NCI-H2196 (cell line): ENCODE results near the gene OR1J2.
"Not testable (repeated sequence)": the region's sequence is repeated elsewhere in the genome, so short reads cannot be mapped to it uniquely, and the experiment has no call there.

Experiments
- DNase-seq: peaks from one replicate; lab custom pipeline; 2025; ENCODE audit not compliant: unreplicated experiment; lab: John Stamatoyannopoulos, UW

OR1J2 gene, protein sequence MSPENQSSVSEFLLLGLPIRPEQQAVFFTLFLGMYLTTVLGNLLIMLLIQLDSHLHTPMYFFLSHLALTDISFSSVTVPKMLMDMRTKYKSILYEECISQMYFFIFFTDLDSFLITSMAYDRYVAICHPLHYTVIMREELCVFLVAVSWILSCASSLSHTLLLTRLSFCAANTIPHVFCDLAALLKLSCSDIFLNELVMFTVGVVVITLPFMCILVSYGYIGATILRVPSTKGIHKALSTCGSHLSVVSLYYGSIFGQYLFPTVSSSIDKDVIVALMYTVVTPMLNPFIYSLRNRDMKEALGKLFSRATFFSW

DNA sequence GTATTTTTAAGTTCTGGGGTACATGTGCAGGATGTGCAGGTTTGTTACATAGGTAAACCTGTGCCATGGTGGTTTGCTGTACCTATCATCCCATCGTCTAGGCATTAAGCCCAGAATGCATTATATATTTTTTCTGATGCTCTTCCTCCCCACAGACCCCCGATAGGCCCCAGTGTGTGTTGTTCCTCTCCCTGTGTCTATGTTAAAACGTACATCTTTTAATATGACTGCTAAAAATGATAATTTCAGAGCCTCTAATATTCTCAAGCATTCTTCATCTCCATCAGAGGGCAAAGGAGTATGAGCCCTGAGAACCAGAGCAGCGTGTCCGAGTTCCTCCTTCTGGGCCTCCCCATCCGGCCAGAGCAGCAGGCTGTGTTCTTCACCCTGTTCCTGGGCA lies at the start of gene OR1J2:
Gene OR1J2, plus strand, starts transcription at position 301 of the 400 bp plus-strand sequence. Its CDS starts 0 bp downstream, at position 301.
- no peak for DNase-seq

DNA sequence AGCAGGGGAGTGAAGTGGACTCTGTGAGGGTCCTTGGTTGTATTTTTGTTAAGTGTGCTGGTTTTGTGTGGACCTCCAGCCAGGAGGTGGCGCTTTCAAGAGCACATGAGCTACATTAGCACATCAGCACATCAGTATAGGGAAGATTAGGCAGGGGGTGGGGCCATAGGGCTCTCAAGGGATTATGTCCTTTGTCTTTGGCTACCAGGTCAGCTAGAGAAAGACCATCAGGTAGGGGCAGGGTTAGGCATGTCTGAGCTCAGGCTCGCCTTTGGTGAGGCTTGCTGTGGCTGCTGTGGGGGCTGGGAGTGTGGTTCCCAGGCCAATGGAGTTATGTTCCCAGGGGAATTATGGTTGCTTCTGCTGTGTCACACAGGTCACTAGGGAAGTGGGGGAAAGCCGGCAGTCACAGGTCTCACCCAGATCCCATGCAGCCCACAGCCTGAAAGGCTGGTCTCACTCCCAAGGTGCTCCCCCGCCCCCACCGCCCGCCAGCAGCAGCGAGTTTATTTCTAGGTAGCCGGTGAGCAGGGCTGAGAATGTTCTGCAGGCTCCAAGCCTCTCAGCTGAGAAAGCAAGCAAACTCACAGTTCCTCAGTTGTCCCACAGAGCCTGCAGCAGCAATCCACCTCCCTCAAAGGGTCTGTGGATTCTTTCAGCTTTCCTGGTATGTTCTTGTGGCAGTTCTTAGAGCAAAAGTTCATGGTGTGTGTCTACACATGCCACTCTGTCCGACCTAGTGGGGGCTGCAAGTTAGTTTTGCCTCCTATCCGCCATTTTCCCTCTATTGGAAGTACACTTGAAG lies 46.6 kb upstream of the OR1J2 start:
- DNase-seq, result peak; percentile 64

DNA sequence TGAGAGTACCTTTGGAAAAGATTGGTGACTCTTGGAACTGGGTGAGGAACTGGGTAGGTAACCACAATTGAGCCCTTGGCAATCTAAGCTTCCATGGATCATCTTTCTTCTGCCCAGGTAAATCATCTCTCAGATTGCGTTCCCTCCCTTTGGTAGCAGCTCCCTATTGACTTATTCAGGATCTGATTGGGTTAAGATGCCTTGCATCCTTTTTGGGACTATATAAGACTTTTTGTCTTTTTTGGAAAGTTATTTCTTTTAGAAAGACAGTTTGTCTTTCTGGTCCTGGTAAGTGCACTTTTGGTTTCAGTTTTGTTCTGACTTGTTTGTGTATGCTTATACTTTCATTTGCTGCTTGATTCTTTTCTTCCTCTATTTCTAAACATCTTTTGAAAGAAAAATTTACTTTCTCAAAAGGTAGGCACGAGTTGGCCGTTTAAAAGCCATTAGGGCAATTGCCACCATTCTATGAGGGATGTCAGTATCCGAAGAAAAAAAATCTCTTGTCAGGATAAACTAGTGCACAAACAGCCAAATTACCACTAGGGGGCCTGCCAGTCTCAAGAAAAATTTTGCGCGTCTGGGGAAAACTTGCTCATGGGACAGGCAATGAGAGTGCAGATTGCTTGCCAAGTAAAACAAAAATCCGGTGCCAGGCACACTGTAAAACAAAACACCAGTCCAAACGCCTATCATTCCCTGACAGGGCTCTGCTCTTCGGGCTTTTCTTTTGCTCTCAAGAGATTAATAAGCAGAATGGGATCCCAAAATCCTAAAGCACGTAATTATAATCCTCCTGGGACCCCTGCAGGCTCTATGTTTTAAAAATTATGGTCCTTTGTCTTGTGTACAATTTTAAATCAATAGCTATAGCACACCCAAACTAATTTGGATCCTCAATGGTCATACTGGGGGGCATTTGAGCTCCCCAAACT lies 45.7 kb upstream of the OR1J2 start:
- peak; percentile 83 for DNase-seq

DNA sequence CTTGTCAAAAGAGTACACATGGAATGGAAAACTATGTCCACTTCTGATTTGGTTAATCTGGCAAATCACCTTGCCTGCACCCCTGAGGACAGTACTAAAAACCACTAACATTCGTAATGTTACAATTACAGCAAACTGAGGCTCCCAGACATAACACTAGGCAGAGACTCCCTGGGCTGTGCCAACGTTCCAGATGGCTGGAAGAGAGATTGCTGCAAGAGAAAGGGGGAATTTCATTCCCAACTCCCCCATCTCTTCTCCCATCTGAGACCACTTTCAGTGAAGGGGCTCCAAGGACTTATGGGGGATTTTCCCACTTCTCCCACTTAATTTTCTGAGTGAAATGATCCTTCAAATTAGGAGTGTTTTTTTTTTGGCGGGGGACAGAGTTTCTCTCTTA lies 44.1 kb upstream of the OR1J2 start:
- DNase-seq, result no peak

DNA sequence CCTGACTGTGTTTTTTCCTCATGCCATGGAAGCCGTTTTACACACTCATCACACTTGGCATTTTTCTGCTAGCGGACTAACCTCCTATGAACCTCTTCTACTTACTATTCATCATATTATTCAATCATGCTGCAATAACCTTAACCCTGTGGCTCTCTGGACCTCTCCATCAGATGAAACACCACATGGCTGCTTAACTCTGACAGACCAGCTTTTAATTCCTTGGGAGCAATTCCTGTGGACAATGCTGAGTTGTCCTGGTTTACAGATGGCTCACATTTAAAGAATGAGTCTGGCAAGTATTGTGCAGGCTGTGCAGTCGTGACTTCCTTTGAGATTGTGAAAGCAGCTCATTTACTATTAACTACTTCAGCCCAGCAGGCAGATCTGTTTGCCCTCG lies 41.9 kb upstream of the OR1J2 start:
- no peak for DNase-seq

DNA sequence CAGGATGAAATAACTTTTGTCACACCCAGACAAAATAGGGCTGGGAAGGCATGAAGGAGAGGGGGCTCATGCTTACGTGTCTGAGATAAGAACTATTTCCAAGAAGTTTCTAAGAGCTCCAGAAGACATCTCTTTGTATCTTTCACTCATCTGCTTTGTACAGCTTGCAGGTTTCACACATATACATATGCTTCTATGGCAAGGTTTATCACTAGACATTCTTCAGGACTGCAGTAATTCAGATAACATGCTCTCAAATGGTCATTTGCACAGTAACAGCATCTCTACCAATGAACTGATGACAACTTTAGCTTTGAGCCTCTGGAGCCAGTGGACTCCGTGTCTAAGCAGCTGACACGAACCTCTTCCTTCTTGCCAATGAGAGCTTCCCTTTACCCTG lies 36.0 kb upstream of the OR1J2 start:
- no peak for DNase-seq

DNA sequence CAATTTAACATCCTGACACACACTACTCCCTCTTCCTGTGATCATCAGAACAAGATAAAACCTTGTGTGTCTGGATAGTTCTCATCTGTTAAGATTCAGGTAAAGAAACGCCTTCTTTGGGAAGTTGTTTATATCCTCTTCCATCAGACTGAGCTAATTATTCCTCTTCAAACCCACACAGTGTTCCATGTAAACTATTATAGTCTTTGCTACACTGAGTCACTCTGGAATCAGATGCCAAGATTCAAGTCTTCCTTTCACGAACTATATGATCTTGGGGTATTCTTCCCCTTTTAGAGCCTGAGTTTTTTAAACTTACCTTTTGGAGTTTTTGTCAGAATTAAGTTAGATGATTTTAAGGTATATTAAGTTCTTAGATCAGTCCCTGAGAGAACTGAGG lies 34.9 kb upstream of the OR1J2 start:
- DNase-seq, result no peak

DNA sequence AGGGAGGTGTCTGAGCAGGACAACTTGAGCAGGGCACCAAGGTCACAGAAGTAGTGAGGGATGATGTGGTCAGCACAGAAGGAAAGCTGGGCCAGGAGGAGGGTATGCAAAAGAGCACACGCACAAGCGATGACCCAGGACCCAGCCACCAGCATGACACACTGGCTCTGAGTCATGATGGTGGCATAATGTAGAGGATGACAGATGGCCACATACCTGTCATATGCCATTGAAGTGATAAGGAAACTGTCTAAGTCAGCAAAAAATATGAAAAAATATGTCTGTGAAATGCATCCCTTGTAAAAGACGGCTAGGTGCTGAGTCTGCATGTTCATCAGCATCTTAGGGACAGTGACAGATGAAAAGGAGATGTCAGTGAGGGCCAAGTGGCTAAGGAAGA lies 33.3 kb upstream of the OR1J2 start:
- no peak for DNase-seq

DNA sequence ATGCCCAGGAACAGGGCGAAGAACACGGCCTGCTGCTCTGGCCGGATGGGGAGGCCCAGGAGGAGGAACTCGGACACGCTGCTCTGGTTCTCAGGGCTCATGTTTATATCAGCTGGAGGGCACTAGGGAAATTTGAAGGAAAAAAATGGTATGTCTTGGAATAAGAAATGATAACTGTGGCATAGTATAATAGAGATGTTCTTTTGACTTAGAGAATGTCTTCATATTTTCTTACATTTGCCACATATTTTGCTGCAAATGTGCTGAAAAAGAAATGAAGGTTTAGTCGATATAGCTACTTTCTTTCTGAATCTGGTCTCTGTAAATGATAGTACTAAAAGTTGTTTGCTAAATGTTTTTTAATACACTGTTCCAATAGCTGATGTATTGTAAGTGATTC lies 32.8 kb upstream of the OR1J2 start, which contains the start of gene OR1J1:
Gene OR1J1, minus strand, starts transcription at position 101 of the 400 bp plus-strand sequence. Its CDS starts 0 bp downstream, at position 101.
- no peak for DNase-seq

DNA sequence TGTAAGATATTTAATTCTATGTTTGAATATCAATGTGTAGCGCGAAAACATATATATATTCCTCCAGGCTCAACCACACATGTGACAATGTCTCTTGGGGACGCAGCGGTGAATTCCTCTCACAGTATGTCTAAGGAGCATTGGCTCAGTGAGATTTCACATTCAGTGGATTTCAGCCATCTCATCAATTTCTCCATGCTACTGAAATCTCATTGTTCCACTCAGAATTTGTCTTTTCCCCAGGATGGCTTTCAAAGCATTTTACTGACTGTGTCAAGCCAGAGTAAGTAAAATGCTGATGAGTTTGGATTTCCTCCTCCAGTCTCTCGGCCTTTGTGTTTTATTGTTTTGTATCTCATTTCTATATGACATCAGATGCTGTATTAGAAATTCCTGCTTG lies 31.5 kb upstream of the OR1J2 start:
- DNase-seq, result no peak

DNA sequence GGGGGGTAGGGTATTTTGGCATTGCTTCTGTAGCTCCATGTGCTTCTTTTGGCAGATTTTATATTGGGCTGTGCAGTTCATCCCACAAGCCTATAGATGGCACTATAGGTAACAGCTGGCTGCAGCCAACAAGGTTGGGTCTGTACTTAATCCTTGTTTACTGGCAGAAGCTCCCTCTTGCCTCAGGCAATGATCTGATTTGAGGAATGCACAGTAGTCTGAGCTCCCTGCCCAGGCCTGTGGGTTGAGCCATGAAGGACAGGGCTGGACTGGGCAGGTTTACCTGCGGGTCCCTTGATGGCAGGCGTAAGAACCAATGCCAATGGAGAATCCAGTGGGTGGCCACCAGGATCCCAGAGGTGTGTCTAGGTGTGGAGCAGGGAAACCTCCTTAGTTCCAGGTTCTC lies 11.7 kb upstream of the OR1J2 start:
- DNase-seq, result peak; percentile 6

DNA sequence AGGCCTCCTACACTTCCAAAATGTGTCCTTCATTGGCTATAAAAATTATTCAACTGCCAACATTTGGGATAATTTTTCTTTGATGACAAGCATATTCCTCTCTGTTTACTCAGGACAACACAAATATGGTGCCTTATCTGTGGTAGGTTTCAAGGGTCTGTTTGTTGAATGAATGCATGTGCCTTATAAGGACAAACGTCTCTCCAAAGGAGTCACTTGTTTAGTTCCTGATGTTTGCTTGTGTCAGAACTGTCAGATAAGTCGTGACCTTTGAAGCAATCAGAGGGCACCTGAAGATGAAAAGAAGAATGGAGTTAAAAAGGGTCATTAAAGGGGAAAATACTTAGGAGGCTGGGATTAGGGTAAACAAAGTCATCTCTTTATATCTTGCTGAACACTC lies 3.6 kb upstream of the OR1J2 start:
- DNase-seq, result no peak

DNA sequence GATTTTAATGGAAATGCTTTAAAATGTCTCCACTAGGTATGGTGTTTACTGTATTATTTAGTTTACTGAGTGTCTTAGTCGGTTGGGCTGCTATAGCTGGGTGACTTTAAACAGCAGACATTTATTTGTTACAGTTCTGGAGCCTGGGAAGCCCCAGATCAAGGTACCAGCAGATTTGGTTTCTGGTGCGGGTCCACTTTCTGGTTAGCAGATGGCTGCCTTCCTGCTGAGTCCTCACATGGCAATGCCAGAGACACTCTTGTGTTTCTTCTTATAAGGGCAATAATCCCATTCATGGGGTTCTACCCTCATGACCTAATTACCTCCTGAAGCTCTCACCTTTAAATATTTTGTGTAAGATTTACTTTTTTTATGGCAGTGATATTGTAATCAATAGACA lies 7.6 kb downstream of the OR1J2 start:
- no peak for DNase-seq

DNA sequence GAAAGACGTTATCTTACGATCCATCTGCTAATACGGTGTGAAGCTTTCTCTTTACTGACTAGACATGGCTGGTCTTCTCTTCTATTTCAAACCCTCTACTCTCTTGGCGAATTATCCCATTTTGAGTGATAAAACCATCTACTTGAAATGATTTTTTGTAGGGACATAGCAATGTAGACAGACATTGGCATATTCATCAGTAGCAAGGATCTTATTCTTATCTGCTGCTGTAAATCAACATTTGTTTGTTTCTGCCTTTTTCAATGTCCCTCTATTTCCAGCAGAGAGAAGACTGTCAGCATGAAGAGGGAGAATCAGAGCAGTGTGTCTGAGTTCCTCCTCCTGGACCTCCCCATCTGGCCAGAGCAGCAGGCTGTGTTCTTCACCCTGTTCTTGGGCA lies 8.2 kb downstream of the OR1J2 start, which contains the start of gene OR1J4:
Gene OR1J4, plus strand, starts transcription at position 301 of the 400 bp plus-strand sequence. Its CDS starts 0 bp downstream, at position 301.
- DNase-seq, result no peak

DNA sequence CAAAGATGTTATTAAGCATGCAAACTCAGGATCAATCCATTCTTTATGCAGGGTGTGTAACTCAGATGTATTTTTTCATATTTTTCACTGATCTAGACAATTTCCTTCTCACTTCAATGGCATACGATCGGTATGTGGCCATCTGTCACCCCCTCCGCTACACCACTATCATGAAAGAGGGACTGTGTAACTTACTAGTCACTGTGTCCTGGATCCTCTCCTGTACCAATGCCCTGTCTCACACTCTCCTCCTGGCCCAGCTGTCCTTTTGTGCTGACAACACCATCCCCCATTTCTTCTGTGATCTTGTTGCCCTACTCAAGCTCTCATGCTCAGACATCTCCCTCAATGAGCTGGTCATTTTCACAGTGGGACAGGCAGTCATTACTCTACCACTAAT lies 8.8 kb downstream of the OR1J2 start:
- DNase-seq, result no peak

DNA sequence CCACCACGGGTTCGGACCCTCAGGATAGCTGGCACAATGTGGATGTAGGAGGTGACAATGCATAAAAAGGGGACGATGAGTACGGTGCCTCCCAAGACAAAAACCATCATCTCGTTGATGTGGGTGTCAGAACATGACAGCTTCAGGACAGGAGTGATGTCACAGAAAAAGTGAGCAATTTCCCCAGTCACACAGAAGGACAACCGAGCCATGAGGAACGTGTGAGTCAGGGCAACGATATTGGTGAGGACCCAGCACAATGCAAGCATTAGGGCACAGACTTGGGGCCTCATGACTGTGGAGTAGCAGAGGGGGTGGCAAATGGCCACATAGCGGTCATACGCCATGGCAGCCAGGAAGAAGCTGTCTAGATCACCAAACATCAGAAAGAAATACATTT lies 16.0 kb downstream of the OR1J2 start:
- DNase-seq, result no peak

DNA sequence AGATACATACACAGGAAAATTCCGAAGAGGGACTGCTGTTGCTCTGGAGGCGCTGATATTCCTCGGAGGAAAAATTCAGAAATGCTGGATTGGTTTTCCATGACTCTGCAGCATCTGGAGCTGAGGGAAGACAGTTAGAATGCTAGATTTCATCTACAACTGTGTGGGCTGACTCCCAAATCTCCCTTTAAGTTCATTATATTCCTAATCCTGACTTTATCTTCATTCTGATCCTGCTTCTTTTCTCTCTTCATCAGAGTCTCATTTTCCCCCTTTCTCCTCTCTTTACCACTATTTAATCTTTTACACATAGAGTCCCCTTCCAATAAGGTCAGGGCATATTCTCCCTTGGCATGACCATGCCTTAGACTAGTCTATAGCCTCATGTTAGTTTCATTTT lies 16.6 kb downstream of the OR1J2 start, which contains the start of gene OR1N1:
Gene OR1N1, minus strand, starts transcription at position 101 of the 400 bp plus-strand sequence. Its CDS starts 0 bp downstream, at position 101.
- DNase-seq, result no peak

DNA sequence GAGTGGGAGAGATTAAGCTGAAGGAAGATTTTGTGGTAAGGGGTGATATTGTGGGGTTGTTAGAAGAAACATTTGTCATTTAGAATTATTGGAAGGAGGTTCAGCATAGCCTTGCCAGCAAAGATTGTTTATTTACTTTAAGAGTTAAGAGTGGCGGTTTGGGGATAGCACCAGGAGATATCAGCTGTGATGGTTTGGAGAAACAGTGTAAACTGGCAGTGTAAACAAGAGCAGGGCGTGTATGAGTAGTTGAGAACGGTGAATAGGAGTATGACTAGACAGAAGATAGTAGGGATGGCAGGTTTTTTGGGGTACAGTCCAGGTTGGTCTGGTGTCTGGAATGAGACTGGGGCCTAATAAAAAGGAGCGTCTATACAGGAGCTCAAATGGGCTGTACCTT lies 20.6 kb downstream of the OR1J2 start:
- DNase-seq, result not testable (repeated sequence)

DNA sequence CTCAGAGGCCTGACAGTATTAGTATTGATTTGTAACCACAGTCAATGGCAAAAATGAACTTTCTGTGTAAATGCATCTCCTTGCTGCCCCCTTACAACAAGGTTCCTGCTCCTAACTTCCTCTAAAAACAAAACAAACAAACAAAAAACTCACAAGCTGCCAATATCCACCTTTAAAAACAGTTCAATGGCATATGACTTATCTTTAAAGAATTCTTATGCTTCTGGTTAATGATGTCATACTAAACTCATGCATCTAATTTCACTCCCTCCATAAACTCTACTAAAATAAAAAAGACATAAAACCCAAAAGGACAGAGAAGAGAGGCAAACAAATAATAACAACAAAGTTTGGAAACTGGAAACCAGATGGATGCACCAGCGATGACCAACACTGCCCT lies 25.5 kb downstream of the OR1J2 start:
- DNase-seq, result no peak

DNA sequence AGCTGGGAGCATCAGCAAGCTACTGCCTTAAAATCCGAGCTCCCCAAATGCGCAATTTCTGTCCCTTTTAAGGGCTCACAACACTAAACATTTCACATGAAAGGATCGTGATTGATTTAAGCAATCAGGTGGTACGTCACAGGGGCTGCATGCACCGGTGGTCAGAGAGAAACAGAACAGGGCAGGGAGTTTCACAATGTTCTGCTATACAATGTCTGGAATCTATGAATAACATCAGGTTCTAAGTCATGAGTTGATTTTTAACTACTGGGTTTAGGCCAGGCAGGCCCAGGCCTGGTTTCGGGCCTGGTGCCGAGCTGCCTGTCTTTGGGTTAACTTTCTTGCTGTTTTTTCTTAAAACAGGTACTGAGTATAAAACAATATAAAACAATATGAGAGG lies 26.5 kb downstream of the OR1J2 start:
- DNase-seq, result not testable (repeated sequence)

DNA sequence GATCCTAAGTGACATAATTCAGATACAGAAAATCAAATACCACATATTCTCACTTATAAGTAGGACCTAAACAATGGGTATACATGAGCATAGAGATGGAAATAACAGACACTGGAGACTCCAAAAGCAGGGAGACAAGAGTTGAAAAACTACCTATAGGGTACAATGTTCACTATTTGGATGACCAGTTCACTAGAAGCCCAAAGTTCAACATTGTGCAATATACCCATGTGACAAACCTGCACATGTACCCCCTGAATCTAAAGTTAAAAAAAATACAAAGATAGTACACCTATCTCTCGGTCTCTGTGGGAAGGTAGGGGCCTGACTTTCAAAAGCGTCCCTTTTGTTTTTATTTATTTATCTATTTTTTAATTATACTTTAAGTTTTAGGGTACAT lies 28.2 kb downstream of the OR1J2 start:
- DNase-seq, result no peak
